Parathyroid adenoma (tissue), 2 donors: ENCODE data around the gene PRMT7.

ENCODE experiments used
- H2AFZ ChIP-seq: fragments of 300-600 bp; sonication (generic); one replicate; pipeline ENCODE4 v1.7.0; 2017; ENCODE audit warnings: antibody characterized with exemption, mild to moderate bottlenecking
- H3K27ac ChIP-seq: fragments of 300-600 bp; sonication (generic); one replicate; pipeline ENCODE4 v1.7.0; 2017
- H3K27me3 ChIP-seq: fragments of 300-600 bp; sonication (generic); one replicate; pipeline ENCODE4 v1.7.0; 2017; ENCODE audit warnings: low read length; ENCODE audit not compliant: control insufficient read depth, insufficient read depth
- H3K36me3 ChIP-seq: fragments of 300-600 bp; sonication (generic); one replicate; pipeline ENCODE4 v1.7.0; 2017; ENCODE audit warnings: low read length; ENCODE audit not compliant: control insufficient read depth, insufficient read depth
- H3K4me1 ChIP-seq: fragments of 300-600 bp; sonication (generic); one replicate; pipeline ENCODE4 v1.7.0; 2017; ENCODE audit warnings: control low read depth
- H3K4me2 ChIP-seq: fragments of 300-600 bp; sonication (generic); one replicate; pipeline ENCODE4 v1.7.0; 2017; ENCODE audit warnings: low read length
- H3K4me3 ChIP-seq: fragments of 300-600 bp; sonication (generic); one replicate; pipeline ENCODE4 v1.7.0; 2017; ENCODE audit warnings: low read depth, low read length
- H3K79me2 ChIP-seq: fragments of 300-600 bp; sonication (generic); one replicate; pipeline ENCODE4 v1.7.0; 2017; ENCODE audit warnings: control low read depth
- H3K9ac ChIP-seq: fragments of 300-600 bp; sonication (generic); one replicate; pipeline ENCODE4 v1.7.0; 2017; ENCODE audit warnings: mild to moderate bottlenecking
- H3K9me3 ChIP-seq: fragments of 300-600 bp; sonication (generic); one replicate; pipeline ENCODE4 v1.7.0; 2017; ENCODE audit warnings: low read length; ENCODE audit not compliant: control insufficient read depth
- TF ChIP-seq, protein P1 (sequence below): fragments of 300-600 bp; sonication (generic); IDR thresholded peaks from one replicate; pipeline ENCODE4 v1.7.0; 2017; ENCODE audit warnings: antibody characterized with exemption, mild to moderate bottlenecking
- donor health status: primary hyperparathyroidism.

The PRMT7 gene

DNA sequence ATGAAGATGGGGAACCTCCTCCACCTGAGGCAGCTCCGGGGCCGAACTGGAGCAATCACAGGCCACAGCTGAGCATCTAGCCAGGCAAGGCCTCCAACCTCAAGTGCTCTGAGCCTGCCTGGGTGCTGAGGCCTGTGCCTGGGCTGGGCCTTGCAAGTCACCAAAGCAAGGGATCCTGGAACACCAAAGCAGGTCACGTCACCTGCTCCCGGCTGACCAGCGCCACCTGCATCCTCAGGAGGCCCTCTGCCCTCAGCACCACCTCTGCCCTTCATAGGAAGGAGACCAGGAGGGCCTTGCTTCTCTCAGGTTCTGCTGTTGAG, 69.5 kb downstream of the PRMT7 start:
- no peaks in the 10 kb centered on the region for H3K79me2 ChIP-seq
- H3K27ac ChIP-seq = peak overlapping the region; percentile 76
- peaks cover 49% of the 10 kb centered on the region for H3K4me1 ChIP-seq
- H3K4me3 ChIP-seq = no peak overlapping the region
- H2AFZ ChIP-seq = peak overlapping the region; percentile 79
- H3K36me3 ChIP-seq = no peaks in the 10 kb centered on the region
- no peaks in the 10 kb centered on the region for H3K27me3 ChIP-seq
- H3K4me2 ChIP-seq = no peak overlapping the region
- TF ChIP-seq, protein P1, sequence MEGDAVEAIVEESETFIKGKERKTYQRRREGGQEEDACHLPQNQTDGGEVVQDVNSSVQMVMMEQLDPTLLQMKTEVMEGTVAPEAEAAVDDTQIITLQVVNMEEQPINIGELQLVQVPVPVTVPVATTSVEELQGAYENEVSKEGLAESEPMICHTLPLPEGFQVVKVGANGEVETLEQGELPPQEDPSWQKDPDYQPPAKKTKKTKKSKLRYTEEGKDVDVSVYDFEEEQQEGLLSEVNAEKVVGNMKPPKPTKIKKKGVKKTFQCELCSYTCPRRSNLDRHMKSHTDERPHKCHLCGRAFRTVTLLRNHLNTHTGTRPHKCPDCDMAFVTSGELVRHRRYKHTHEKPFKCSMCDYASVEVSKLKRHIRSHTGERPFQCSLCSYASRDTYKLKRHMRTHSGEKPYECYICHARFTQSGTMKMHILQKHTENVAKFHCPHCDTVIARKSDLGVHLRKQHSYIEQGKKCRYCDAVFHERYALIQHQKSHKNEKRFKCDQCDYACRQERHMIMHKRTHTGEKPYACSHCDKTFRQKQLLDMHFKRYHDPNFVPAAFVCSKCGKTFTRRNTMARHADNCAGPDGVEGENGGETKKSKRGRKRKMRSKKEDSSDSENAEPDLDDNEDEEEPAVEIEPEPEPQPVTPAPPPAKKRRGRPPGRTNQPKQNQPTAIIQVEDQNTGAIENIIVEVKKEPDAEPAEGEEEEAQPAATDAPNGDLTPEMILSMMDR = peak; percentile 17
- H3K9ac ChIP-seq = no peak overlapping the region
- no peaks in the 10 kb centered on the region for H3K9me3 ChIP-seq

DNA sequence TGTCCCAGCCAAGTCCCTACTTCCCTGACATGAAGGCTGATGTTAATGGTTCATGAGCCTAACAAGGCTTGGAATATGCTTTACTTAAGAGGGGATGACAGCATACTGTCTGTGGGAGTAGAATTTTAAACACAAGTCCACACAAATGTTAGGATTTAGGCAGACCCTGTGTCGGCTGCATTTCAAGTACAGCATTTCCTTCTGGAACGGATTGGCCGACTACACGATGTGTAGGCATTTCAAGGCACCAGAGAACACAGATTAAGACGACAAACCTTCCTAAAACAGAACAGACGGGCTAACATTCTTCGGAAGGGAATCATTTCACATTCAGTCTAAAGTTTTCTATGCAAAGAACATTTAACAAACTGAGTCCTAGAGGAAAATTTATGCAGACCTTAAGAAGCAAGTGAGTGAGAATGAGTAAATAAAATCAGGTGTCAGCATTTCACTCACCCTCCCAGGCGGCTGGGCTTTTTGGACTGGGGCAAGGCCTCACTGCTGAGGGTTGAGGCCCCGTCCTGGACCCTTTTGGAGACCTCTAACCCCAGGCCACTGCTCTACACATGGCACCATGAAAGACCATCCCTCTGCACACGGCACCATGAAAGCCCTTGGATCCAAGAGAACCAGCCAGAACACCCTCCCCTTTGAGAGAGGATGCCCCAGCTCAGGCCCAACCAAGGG, 70.0 kb downstream of the PRMT7 start:
- H3K4me1 ChIP-seq = peaks cover 49% of the 10 kb centered on the region
- H3K27me3 ChIP-seq = no peaks in the 10 kb centered on the region
- TF ChIP-seq, protein P1 = no peak

DNA sequence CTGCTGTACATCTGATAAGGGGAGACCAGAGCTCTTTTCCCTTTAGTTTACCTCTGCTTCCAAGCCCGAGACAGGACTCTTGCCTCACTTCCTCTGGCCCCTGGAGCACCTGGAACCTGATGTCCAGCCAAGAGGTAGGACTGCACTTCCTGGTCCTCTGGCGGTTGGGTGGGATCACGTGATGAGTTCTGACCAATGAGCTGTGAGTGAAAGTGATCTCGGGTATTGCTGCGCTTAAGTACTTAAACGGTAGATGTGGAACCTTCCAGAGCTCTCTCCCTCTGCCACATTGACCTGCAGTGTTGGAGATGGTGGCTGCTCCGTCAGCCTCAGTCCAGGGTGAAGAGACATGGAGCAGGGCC, 70.5 kb downstream of the PRMT7 start:
- Histone ChIP-seq H3K27me3 (no peaks in the 10 kb centered on the region), H3K27ac (no peak overlapping the region), H3K79me2 (no peaks in the 10 kb centered on the region), H3K4me2 (no peak overlapping the region), H3K36me3 (no peaks in the 10 kb centered on the region), H3K9me3 (no peaks in the 10 kb centered on the region), H3K9ac (no peak overlapping the region), H3K4me3 (no peak overlapping the region), H3K4me1 (peaks cover 49% of the 10 kb centered on the region), H2AFZ (no peak overlapping the region)
- TF ChIP-seq, protein P1 = no peak

More for the DNA sequence above, 70.0 kb downstream of the PRMT7 start:
- Histone ChIP-seq H3K27ac (peak overlapping the region; percentile 76), H3K4me3 (no peak overlapping the region), H3K79me2 (no peaks in the 10 kb centered on the region), H3K9me3 (no peaks in the 10 kb centered on the region), H3K36me3 (no peaks in the 10 kb centered on the region), H3K9ac (no peak overlapping the region), H3K4me2 (no peak overlapping the region), H2AFZ (peak overlapping the region; percentile 79)

DNA sequence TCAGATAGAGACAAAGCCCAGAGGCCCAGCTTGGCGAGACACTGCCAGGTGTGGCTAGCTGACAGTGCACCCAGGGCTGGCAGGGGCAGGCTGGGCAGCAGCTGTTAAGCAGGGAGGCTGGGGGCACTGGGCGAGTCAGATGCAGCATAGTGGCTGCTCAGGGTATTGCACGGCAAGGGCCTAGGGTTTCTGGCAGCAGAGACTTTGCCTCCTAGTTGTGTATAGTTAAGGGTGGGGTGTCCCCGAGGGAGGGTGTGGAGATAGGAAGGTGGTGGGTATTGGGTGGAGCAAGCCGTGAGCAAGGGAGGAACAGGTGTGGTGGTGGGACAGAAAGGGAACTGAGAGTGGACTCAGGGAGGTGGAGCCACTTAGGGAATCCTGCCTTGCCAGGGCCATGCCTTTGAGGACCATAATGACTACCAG, 71.5 kb downstream of the PRMT7 start:
- Histone ChIP-seq H3K4me2 (no peak overlapping the region), H3K4me1 (peaks cover 49% of the 10 kb centered on the region)

More for the DNA sequence above, 71.5 kb downstream of the PRMT7 start:
- no peak overlapping the region for H3K27ac ChIP-seq
- H2AFZ ChIP-seq = no peak overlapping the region
- H3K79me2 ChIP-seq = no peaks in the 10 kb centered on the region
- H3K27me3 ChIP-seq = no peaks in the 10 kb centered on the region
- no peak overlapping the region for H3K4me3 ChIP-seq
- no peaks in the 10 kb centered on the region for H3K36me3 ChIP-seq
- H3K9me3 ChIP-seq = no peaks in the 10 kb centered on the region
- TF ChIP-seq, protein P1 = no peak
- no peak overlapping the region for H3K9ac ChIP-seq
